B cell (primary cell): ENCODE measurements around the gene PRKN. TPM values are rescaled to one million over a fixed set of nuclear protein-coding genes. Genes with fewer than 3 reads are reported as not detected.

Experiments
- ATAC-seq: fragments of 200-7000 bp; cut with Tn5 transposase; one replicate; pipeline ENCODE4 v1.10.0; 2021; ENCODE audit warnings: low read depth, mild to moderate bottlenecking, moderate number of reproducible peaks, moderate library complexity
- CTCF ChIA-PET: fragments of 350-600 bp; sonication (Branson Sonifier 250); formaldehyde crosslinking; loops from one replicate; lab custom pipeline; 2021; ENCODE audit warnings: antibody characterized with exemption, inconsistent platforms; lab: Charles Lee
- POLR2A ChIA-PET: fragments of 350-600 bp; sonication (Branson Sonifier 250); formaldehyde crosslinking; loops from one replicate; lab custom pipeline; 2021; ENCODE audit warnings: antibody characterized with exemption; lab: Charles Lee
- DNase-seq: peaks from one replicate; pipeline ENCODE4 v3.0.0; 2013
- H2AFZ ChIP-seq: 2 replicates; pipeline ENCODE4 v1.6.1; 2012; ENCODE audit warnings: mild to moderate bottlenecking, low read depth, low read length; ENCODE audit not compliant: insufficient read depth, poor library complexity, severe bottlenecking
- H3K27ac ChIP-seq, 2 donors: 1 replicate in 1 of 2; 2 replicates in 1 of 2; pipeline ENCODE4 v1.5.1; 2012 to 2013; ENCODE audit warnings: low read length in 2 of 2, mild to moderate bottlenecking in 2 of 2, moderate library complexity in 1 of 2
- H3K27me3 ChIP-seq, 4 experiments: fragments of 200-600 bp in 1 of 4; sonication (generic) in 1 of 4; replicated peaks in 1 of 4; 1 replicate in 2 of 4; 2 replicates in 2 of 4; pipeline versions ENCODE4 v1.6.1 to v1.7.0; 2013 to 2016; ENCODE audit warnings: low read length in 3 of 4, mild to moderate bottlenecking in 2 of 4, mixed read lengths in 1 of 4, moderate library complexity in 1 of 4; ENCODE audit not compliant: insufficient read depth in 4 of 4, control insufficient read depth in 3 of 4; ENCODE audit errors: control extremely low read depth in 1 of 4
- H3K36me3 ChIP-seq, 2 experiments: replicated peaks in 1 of 2; 1 replicate in 1 of 2; 2 replicates in 1 of 2; pipeline versions ENCODE4 v1.6.1 to v1.7.1; 2013; ENCODE audit warnings: low read length in 1 of 2; ENCODE audit not compliant: insufficient read depth in 2 of 2, control insufficient read depth in 1 of 2; ENCODE audit errors: control extremely low read depth in 1 of 2, extremely low read depth in 1 of 2
- H3K4me1 ChIP-seq, 2 donors: fragments of 200-600 bp in 1 of 2; sonication (generic) in 1 of 2; 1 replicate in 1 of 2; 2 replicates in 1 of 2; pipeline versions ENCODE4 v1.5.1 to v1.6.1; 2013 to 2017; ENCODE audit warnings: low read length in 2 of 2; ENCODE audit not compliant: control insufficient read depth in 2 of 2, insufficient read depth in 2 of 2
- H3K4me2 ChIP-seq: replicated peaks from 2 replicates; pipeline ENCODE3; 2012; ENCODE audit warnings: mild to moderate bottlenecking, low read depth, low read length; ENCODE audit not compliant: poor library complexity, severe bottlenecking
- H3K4me3 ChIP-seq, 5 experiments: fragments of 200-600 bp in 1 of 5; sonication (generic) in 1 of 5; 1 replicate in 3 of 5; 2 replicates in 2 of 5; pipeline versions ENCODE4 v1.5.1 to v1.7.0; 2011 to 2016; ENCODE audit warnings: low read length in 4 of 5, mild to moderate bottlenecking in 4 of 5, low read depth in 2 of 5, control low read depth in 1 of 5, moderate library complexity in 1 of 5; ENCODE audit not compliant: insufficient read depth in 1 of 5; ENCODE audit errors: control extremely low read depth in 1 of 5, extremely low read depth in 1 of 5
- H3K79me2 ChIP-seq: fragments of 200-600 bp; sonication (generic); one replicate; pipeline ENCODE4 v1.6.0; 2016; ENCODE audit warnings: low read length; ENCODE audit not compliant: control insufficient read depth, insufficient read depth
- H3K9ac ChIP-seq: fragments of 200-600 bp; sonication (generic); 2 replicates; pipeline ENCODE4 v1.6.1; 2017; ENCODE audit warnings: mild to moderate bottlenecking, low read length, moderate library complexity
- H3K9me3 ChIP-seq, 3 donors: one replicate each; pipeline versions ENCODE4 v1.6.1 to v1.7.1; 2013; ENCODE audit warnings: low read length in 2 of 3; ENCODE audit not compliant: control insufficient read depth in 2 of 3, insufficient read depth in 1 of 3; ENCODE audit errors: control extremely low read depth in 1 of 3
- H4K20me1 ChIP-seq: 2 replicates; pipeline ENCODE4 v1.6.0; 2012; ENCODE audit warnings: mild to moderate bottlenecking, low read length; ENCODE audit not compliant: insufficient read depth, control insufficient read depth, poor library complexity, severe bottlenecking
- H3K27ac Mint-ChIP-seq: one replicate; pipeline ENCODE4 v1.8.0; 2021; ENCODE audit warnings: mixed read lengths
- H3K27me3 Mint-ChIP-seq: one replicate; pipeline ENCODE4 v1.8.0; 2021; ENCODE audit warnings: mixed read lengths
- H3K4me1 Mint-ChIP-seq: one replicate; pipeline ENCODE4 v1.8.0; 2021; ENCODE audit warnings: mixed read lengths
- H3K4me3 Mint-ChIP-seq: one replicate; pipeline ENCODE4 v1.8.0; 2021; ENCODE audit warnings: mixed read lengths
- H3K9me3 Mint-ChIP-seq: one replicate; pipeline ENCODE4 v1.8.0; 2022; ENCODE audit warnings: mixed read lengths; ENCODE audit not compliant: insufficient read depth
- EZH2 ChIP-seq: IDR thresholded peaks from 2 replicates; pipeline ENCODE4 v1.6.1; 2012; ENCODE audit warnings: borderline replicate concordance, low read depth, mild to moderate bottlenecking, moderate library complexity, low read length; ENCODE audit not compliant: insufficient read depth, poor library complexity, severe bottlenecking
- WGBS: methylation state at CpG from one replicate; pipeline ENCODE4 v1.1.5; 2013; ENCODE audit warnings: missing lambda C conversion rate; ENCODE audit not compliant: insufficient coverage; 5-methylcytosine and 5-hydroxymethylcytosine counted together
- intact Hi-C: fragments of 100-400 bp; cut with micrococcal nuclease; formaldehyde crosslinking; loops from one replicate; pipeline ENCODE4 v1.10.0; 2022
- polyA plus RNA-seq: library from polyadenylated mRNA; depleted of rRNA; stranded (reverse); fragments of >200 nt; gene quantifications from 2 replicates; pipeline ENCODE4 v1.2.3, GENCODE V29; 2012
- total RNA-seq, 2 donors: library from RNA; stranded (reverse); fragments of 120-200 nt in 1 of 2; gene quantifications; 1 replicate in 1 of 2; 2 replicates in 1 of 2; pipeline versions ENCODE4 v1.2.3 to v1.2.4, GENCODE V29; 2013 to 2022
- TF ChIP-seq, protein P1 (sequence below): fragments of 200-600 bp; IDR thresholded peaks from one replicate; pipeline ENCODE4 v1.8.0; 2022; ENCODE audit warnings: antibody characterized with exemption, mild to moderate bottlenecking

Gene PRKN
- total and polyA plus RNA-seq, 2 donors (not counting 1 experiment from before 2014, with no cell fraction given) = 1.6 to 6.2 TPM

- Histone ChIP-seq H3K9me3 (no peaks in the 10 kb centered on the region), H3K9ac (no peak overlapping the region), H3K4me1 (no peaks in the 10 kb centered on the region), H3K79me2 (no peaks in the 10 kb centered on the region), H2AFZ (no peak overlapping the region), H3K4me2 (no peak overlapping the region), H3K27me3 (peaks cover 0 to 3% (median 0%) of the 10 kb centered on the region in 4 experiments), H3K4me3 (no peak overlapping the region), H4K20me1 (no peaks in the 10 kb centered on the region), H3K36me3 (no peaks in the 10 kb centered on the region), H3K27ac (no peak overlapping the region)
- no peak overlapping the region for H3K4me3 Mint-ChIP-seq
- ATAC-seq = no peak
- H3K9me3 Mint-ChIP-seq = no peaks in the 10 kb centered on the region
- no peaks in the 10 kb centered on the region for H3K27me3 Mint-ChIP-seq
- ChIA-PET POLR2A (no interaction called here), CTCF (no interaction called here)
- no peak for TF ChIP-seq EZH2
- TF ChIP-seq, protein P1, sequence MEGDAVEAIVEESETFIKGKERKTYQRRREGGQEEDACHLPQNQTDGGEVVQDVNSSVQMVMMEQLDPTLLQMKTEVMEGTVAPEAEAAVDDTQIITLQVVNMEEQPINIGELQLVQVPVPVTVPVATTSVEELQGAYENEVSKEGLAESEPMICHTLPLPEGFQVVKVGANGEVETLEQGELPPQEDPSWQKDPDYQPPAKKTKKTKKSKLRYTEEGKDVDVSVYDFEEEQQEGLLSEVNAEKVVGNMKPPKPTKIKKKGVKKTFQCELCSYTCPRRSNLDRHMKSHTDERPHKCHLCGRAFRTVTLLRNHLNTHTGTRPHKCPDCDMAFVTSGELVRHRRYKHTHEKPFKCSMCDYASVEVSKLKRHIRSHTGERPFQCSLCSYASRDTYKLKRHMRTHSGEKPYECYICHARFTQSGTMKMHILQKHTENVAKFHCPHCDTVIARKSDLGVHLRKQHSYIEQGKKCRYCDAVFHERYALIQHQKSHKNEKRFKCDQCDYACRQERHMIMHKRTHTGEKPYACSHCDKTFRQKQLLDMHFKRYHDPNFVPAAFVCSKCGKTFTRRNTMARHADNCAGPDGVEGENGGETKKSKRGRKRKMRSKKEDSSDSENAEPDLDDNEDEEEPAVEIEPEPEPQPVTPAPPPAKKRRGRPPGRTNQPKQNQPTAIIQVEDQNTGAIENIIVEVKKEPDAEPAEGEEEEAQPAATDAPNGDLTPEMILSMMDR = no peak
- WGBS = 100% methylated on average over 1 of the region's 3 CpGs
- intact Hi-C loops = no loop called here
- no peak for DNase-seq
- H3K27ac Mint-ChIP-seq = no peak overlapping the region
- no peaks in the 10 kb centered on the region for H3K4me1 Mint-ChIP-seq
Measured at GRCh38 chr6:161344626-161345025, 1382.9 kb downstream of the PRKN start.

DNA sequence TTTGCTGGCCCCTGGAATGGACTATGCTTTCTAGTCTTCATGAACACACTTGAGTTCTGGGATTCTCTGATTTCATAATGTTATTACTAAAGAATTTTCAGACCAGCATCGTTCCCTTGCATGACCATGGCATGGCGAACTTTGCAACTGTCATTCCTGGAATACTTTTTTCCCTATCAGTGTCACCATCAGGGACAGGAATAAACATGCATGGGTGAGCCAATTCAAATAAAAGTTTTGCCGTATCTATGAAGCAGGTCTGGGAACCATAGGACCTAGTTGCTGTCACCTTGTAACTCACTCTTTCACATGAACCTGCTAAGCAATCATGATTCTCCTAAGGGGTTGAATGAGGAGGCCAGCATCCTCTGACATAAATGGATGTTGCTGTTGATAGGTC lies 1385.5 kb downstream of the PRKN start:
- H3K4me2 ChIP-seq = no peak overlapping the region
- no peaks in the 10 kb centered on the region for H3K9me3 Mint-ChIP-seq
- ChIA-PET POLR2A (no interaction called here), CTCF (interaction anchor here (0.7 kb wide), 1 partner anchor 13 kb away, joined by 5 read pairs; no protein-coding TSS in a partner anchor)
- H4K20me1 ChIP-seq = no peaks in the 10 kb centered on the region
- H3K4me3 Mint-ChIP-seq = no peak overlapping the region
- no peaks in the 10 kb centered on the region for H3K4me1 ChIP-seq
- TF ChIP-seq EZH2 = no peak
- TF ChIP-seq, protein P1 = no peak
- no peaks in the 10 kb centered on the region for H3K27me3 Mint-ChIP-seq
- ATAC-seq (no peak), DNase-seq (no peak)
- no peak overlapping the region for H2AFZ ChIP-seq
- H3K27me3 ChIP-seq = peaks cover 0 to 3% (median 0%) of the 10 kb centered on the region in 4 experiments
- H3K4me1 Mint-ChIP-seq = no peaks in the 10 kb centered on the region
- no peak overlapping the region for H3K27ac ChIP-seq
- H3K27ac Mint-ChIP-seq = no peak overlapping the region
- H3K9ac ChIP-seq = no peak overlapping the region
- no peaks in the 10 kb centered on the region for H3K9me3 ChIP-seq
- no peak overlapping the region for H3K4me3 ChIP-seq
- no peaks in the 10 kb centered on the region for H3K79me2 ChIP-seq
- intact Hi-C loops = no loop called here
- WGBS = 96% methylated on average over 3 of the region's 3 CpGs
- no peaks in the 10 kb centered on the region for H3K36me3 ChIP-seq
